ENCODE data around the gene DDHD1. TPM values are rescaled to one million over a fixed set of nuclear protein-coding genes. Genes with fewer than 3 reads are reported as not detected.
A peak's percentile ranks its signal among the peaks of the same experiment; 100 is the strongest.

The DDHD1 gene
- total and polyA plus RNA-seq, 2 experiments from 2014 or later = 10.5 to 15.8 TPM

GRCh38 chr14:53064475-53064874, 88.6 kb downstream of the DDHD1 start:
- Histone ChIP-seq H3K4me2 (ENCODE audit: unreplicated experiment) (no peak overlapping the region), H3K27me3 (replicated peaks; ENCODE audit: insufficient read depth) (no peaks in the 10 kb centered on the region), H3F3A (ENCODE audit: insufficient read depth) (peaks cover 21% of the 10 kb centered on the region; the same call in 1 of the 2 replicates), H3K4me3 (no peak overlapping the region), H3K4me1 (ENCODE audit: insufficient read depth) (peaks cover 9% of the 10 kb centered on the region), H3K36me3 (ENCODE audit: low read depth) (no peaks in the 10 kb centered on the region), H3K79me2 (ENCODE audit: insufficient read depth) (no peaks in the 10 kb centered on the region), H3K27ac (no peak overlapping the region), H3K9me2 (ENCODE audit: insufficient read depth) (no peaks in the 10 kb centered on the region), H3K9ac (no peak overlapping the region), H4K20me1 (ENCODE audit: insufficient read depth) (no peaks in the 10 kb centered on the region), H2AFZ (no peak overlapping the region), H3K9me3 (ENCODE audit: low read depth) (no peaks in the 10 kb centered on the region)
- in situ Hi-C loops (cut with MboI) = no loop called here
- DNase-seq = no peak
- WGBS, 2 experiments (ENCODE audit: low coverage in 1 of 2, low lambda C conversion rate in 2 of 2, missing lambda C conversion rate in 2 of 2) = 39 to 45% methylated on average over 1 of the region's 1 CpG
- TF ChIP-seq EZH2 (IDR thresholded peaks at IDR 0.05; ENCODE audit: insufficient read depth, poor library complexity, severe bottlenecking) (no peak), EZH2phosphoT487 (IDR thresholded peaks at IDR 0.05; ENCODE audit: insufficient read depth, low read depth) (no peak)

DNA sequence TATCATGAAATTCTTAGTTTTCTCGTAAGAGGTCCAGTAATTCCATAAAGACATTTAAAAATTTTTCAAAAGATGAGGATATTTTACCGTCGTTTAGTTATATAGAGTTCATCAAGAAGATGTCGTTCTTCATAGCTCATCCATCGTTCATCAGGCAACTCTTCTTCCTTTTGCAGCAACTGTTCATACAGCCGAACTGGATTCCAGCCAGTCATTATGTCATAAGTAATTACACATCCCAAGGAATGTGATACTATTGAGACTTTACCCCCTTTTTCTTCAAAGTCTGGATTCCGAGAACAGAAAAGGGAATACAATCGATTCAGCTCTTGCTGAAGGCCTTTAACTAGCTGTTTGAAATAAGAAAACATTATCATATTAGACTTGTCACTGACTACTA, 90.3 kb downstream of the DDHD1 start:
- Histone ChIP-seq H3F3A (ENCODE audit: insufficient read depth) (peaks cover 21% of the 10 kb centered on the region; the same call in 1 of the 2 replicates), H3K9me2 (ENCODE audit: insufficient read depth) (no peaks in the 10 kb centered on the region), H3K4me1 (ENCODE audit: insufficient read depth) (peaks cover 9% of the 10 kb centered on the region), H3K9me3 (ENCODE audit: low read depth) (no peaks in the 10 kb centered on the region), H3K79me2 (ENCODE audit: insufficient read depth) (no peaks in the 10 kb centered on the region), H3K27me3 (replicated peaks; ENCODE audit: insufficient read depth) (no peaks in the 10 kb centered on the region), H3K9ac (no peak overlapping the region), H3K27ac (no peak overlapping the region), H3K4me3 (no peak overlapping the region), H3K36me3 (ENCODE audit: low read depth) (no peaks in the 10 kb centered on the region), H2AFZ (no peak overlapping the region), H3K4me2 (ENCODE audit: unreplicated experiment) (no peak overlapping the region), H4K20me1 (ENCODE audit: insufficient read depth) (no peaks in the 10 kb centered on the region)
- WGBS, 2 experiments (ENCODE audit: low coverage in 1 of 2, low lambda C conversion rate in 2 of 2, missing lambda C conversion rate in 2 of 2) = 60 to 67% methylated on average over 8 of the region's 8 CpGs
- in situ Hi-C loops (cut with MboI) = no loop called here
- DNase-seq = peak; percentile 32
- no peak for TF ChIP-seq EZH2phosphoT487 (IDR thresholded peaks at IDR 0.05; ENCODE audit: insufficient read depth, low read depth)
- no peak for TF ChIP-seq EZH2 (IDR thresholded peaks at IDR 0.05; ENCODE audit: insufficient read depth, poor library complexity, severe bottlenecking)

- Histone ChIP-seq H3K4me3 (no peak overlapping the region), H3K9ac (no peak overlapping the region), H3F3A (ENCODE audit: insufficient read depth) (peaks cover 21% of the 10 kb centered on the region; the same call in 1 of the 2 replicates), H3K4me2 (ENCODE audit: unreplicated experiment) (peak overlapping the region; percentile 1), H3K79me2 (ENCODE audit: insufficient read depth) (no peaks in the 10 kb centered on the region), H2AFZ (no peak overlapping the region), H3K9me2 (ENCODE audit: insufficient read depth) (no peaks in the 10 kb centered on the region), H3K9me3 (ENCODE audit: low read depth) (no peaks in the 10 kb centered on the region), H3K36me3 (ENCODE audit: low read depth) (no peaks in the 10 kb centered on the region), H3K27me3 (replicated peaks; ENCODE audit: insufficient read depth) (no peaks in the 10 kb centered on the region), H4K20me1 (ENCODE audit: insufficient read depth) (no peaks in the 10 kb centered on the region), H3K27ac (no peak overlapping the region), H3K4me1 (ENCODE audit: insufficient read depth) (peaks cover 9% of the 10 kb centered on the region)
- TF ChIP-seq EZH2phosphoT487 (IDR thresholded peaks at IDR 0.05; ENCODE audit: insufficient read depth, low read depth) (no peak), EZH2 (IDR thresholded peaks at IDR 0.05; ENCODE audit: insufficient read depth, poor library complexity, severe bottlenecking) (no peak)
- in situ Hi-C loops (cut with MboI) = no loop called here
- peak; percentile 49 for DNase-seq
- 92 to 100% methylated on average over 1 of the region's 1 CpG for WGBS, 2 experiments (ENCODE audit: low coverage in 1 of 2, low lambda C conversion rate in 2 of 2, missing lambda C conversion rate in 2 of 2)
Measured at GRCh38 chr14:53060046-53060445, 93.1 kb downstream of the DDHD1 start.

DNA sequence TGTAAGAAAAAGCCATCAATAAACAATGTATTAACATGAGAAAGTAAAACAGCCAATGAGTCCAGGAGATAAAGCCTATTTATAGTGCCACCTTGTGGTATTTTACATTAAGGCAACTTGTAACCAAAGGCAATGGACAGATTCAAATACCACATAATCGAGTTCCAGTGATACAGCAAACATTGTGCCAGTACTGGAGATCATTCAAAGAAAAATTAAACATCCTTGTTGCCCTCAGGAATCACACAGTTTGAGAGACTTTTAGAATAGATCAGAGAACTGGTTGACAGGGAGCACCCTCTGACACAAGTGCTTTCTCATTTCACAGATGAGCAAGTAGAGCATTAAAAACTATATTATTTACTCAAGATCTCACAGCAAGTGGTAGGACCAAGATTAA, 98.1 kb downstream of the DDHD1 start:
- TF ChIP-seq EZH2phosphoT487 (IDR thresholded peaks at IDR 0.05; ENCODE audit: insufficient read depth, low read depth) (no peak), EZH2 (IDR thresholded peaks at IDR 0.05; ENCODE audit: insufficient read depth, poor library complexity, severe bottlenecking) (no peak)
- Histone ChIP-seq H2AFZ (peak overlapping the region; percentile 54), H3K36me3 (ENCODE audit: low read depth) (no peaks in the 10 kb centered on the region), H4K20me1 (ENCODE audit: insufficient read depth) (no peaks in the 10 kb centered on the region), H3K27me3 (replicated peaks; ENCODE audit: insufficient read depth) (no peaks in the 10 kb centered on the region), H3K9me2 (ENCODE audit: insufficient read depth) (no peaks in the 10 kb centered on the region), H3K4me2 (ENCODE audit: unreplicated experiment) (peak overlapping the region; percentile 71), H3K27ac (peak overlapping the region; percentile 95), H3K4me1 (ENCODE audit: insufficient read depth) (peaks cover 13% of the 10 kb centered on the region), H3F3A (ENCODE audit: insufficient read depth) (peaks cover 16% of the 10 kb centered on the region; the same call in 1 of the 2 replicates), H3K9me3 (ENCODE audit: low read depth) (no peaks in the 10 kb centered on the region), H3K4me3 (peak overlapping the region; percentile 52), H3K9ac (peak overlapping the region; percentile 78), H3K79me2 (ENCODE audit: insufficient read depth) (no peaks in the 10 kb centered on the region)
- DNase-seq = peak; percentile 73
- in situ Hi-C loops (cut with MboI) = no loop called here
- WGBS, 2 experiments (ENCODE audit: low coverage in 1 of 2, low lambda C conversion rate in 2 of 2, missing lambda C conversion rate in 2 of 2) = 0 to 8% methylated on average over 1 of the region's 1 CpG

DNA sequence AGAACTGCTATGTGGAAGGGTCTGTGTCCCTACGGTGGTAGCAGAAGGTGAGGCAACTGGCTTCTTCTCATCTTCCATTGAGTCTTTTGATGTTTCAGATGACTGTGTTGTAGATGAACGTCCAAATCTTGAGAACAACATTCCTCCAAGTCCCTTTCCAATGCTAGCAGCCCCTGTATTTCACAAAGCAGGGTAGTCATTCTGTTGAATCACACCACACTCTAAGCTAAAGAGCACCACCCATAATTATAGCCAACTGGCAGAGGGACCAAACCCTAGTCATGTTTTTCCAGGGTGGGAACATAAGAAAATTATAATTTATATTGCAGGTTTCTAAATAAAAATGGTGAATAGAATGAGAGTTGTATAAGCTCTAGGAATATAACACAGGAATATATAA, 98.7 kb downstream of the DDHD1 start:
- peak overlapping the region; percentile 78 for H3K9ac ChIP-seq
- peak overlapping the region; percentile 71 for H3K4me2 ChIP-seq (ENCODE audit: unreplicated experiment)
- no peaks in the 10 kb centered on the region for H3K9me2 ChIP-seq (ENCODE audit: insufficient read depth)
- H3K9me3 ChIP-seq (ENCODE audit: low read depth) = no peaks in the 10 kb centered on the region
- no peaks in the 10 kb centered on the region for H3K79me2 ChIP-seq (ENCODE audit: insufficient read depth)
- peaks cover 11% of the 10 kb centered on the region for H3K4me1 ChIP-seq (ENCODE audit: insufficient read depth)
- peak; percentile 94 for DNase-seq
- peaks cover 15% of the 10 kb centered on the region; the same call in 1 of the 2 replicates for H3F3A ChIP-seq (ENCODE audit: insufficient read depth)
- WGBS, 2 experiments (ENCODE audit: low coverage in 1 of 2, low lambda C conversion rate in 2 of 2, missing lambda C conversion rate in 2 of 2) = 0 to 9% methylated on average over 2 of the region's 2 CpGs
- peak overlapping the region; percentile 95 for H3K27ac ChIP-seq
- peak overlapping the region; percentile 54 for H2AFZ ChIP-seq
- in situ Hi-C loops (cut with MboI) = no loop called here
- H3K27me3 ChIP-seq (replicated peaks; ENCODE audit: insufficient read depth) = no peaks in the 10 kb centered on the region
- H4K20me1 ChIP-seq (ENCODE audit: insufficient read depth) = no peaks in the 10 kb centered on the region
- TF ChIP-seq EZH2 (IDR thresholded peaks at IDR 0.05; ENCODE audit: insufficient read depth, poor library complexity, severe bottlenecking) (no peak), EZH2phosphoT487 (IDR thresholded peaks at IDR 0.05; ENCODE audit: insufficient read depth, low read depth) (no peak)
- peak overlapping the region; percentile 52 for H3K4me3 ChIP-seq
- H3K36me3 ChIP-seq (ENCODE audit: low read depth) = no peaks in the 10 kb centered on the region

Data from GM23248 (cell line).